Measurements from ENCODE around the gene B4GALT2. TPM values are rescaled to one million over a fixed set of nuclear protein-coding genes. Genes with fewer than 3 reads are reported as not detected.

The B4GALT2 gene
- total RNA-seq, 2 donors from 2014 or later, result 34.8 to 63.9 TPM

DNA sequence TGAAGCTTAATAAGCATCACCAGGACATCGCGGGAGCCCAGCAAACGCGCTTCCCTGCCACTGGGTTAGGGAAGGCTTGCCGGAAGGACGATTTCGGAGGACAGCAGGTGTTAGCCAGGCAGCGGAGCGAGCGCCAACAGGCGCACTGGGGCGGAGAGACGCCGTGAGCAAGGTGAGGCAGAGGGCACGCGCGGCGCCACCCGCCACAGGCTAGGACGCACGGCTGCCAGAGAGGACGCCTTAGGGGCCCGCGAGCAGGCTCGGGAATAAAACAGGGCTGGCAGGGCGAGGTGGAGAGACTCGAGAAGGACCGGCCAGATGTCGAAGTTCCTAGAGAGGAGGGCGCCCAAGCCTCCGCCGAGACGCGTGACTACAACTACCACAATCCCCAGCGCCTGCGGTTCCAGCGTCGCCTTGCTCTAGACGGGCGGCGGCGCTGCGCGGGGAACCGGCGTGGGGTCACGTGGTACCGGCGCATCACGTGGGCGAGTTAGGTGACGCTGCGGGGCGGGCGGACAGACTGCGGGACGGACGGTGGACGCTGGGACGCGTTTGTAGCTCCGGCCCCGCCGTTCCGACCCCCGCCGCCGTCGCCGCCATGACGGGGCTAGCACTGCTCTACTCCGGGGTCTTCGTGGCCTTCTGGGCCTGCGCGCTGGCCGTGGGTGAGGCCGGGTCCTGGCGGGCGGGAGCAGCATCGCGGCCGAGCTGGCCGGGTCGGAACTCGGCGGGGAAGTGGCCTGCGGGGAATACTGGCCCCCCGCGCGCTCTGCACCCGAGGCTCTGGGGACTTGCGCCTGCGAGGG, 4.4 kb upstream of the B4GALT2 start, which contains the start of gene ATP6V0B:
Gene ATP6V0B, plus strand, starts transcription at position 518 of the 806 bp plus-strand sequence. Its CDS starts 81 bp downstream, at position 599.
- Histone ChIP-seq H3K9me3 (no peaks in the 10 kb centered on the region), H3K36me3 (peaks cover 0 to 9% of the 10 kb centered on the region in 2 donors), H3K4me3 (peak within 1 kb of the TSS; percentile 89 to 100), H3K27ac (peak within 1 kb of the TSS; percentile 91 to 97), H3K4me1 (replicated peaks) (peaks cover 30% of the 10 kb centered on the region), H3K27me3 (replicated peaks; ENCODE audit: insufficient read depth) (no peaks in the 10 kb centered on the region)
- intact Hi-C loops (cut with DNase I), result no loop called here
- peak; percentile 97 for DNase-seq (ENCODE audit: low spot score)
- WGBS, result under 1% methylated on average over 28 of the region's 93 CpGs
- TF ChIP-seq POLR2AphosphoS5 (IDR thresholded peaks at IDR 0.05) (peak; percentile 98), POLR2A (IDR thresholded peaks at IDR 0.05) (peak; percentile 91)
- TF ChIP-seq, protein P1, sequence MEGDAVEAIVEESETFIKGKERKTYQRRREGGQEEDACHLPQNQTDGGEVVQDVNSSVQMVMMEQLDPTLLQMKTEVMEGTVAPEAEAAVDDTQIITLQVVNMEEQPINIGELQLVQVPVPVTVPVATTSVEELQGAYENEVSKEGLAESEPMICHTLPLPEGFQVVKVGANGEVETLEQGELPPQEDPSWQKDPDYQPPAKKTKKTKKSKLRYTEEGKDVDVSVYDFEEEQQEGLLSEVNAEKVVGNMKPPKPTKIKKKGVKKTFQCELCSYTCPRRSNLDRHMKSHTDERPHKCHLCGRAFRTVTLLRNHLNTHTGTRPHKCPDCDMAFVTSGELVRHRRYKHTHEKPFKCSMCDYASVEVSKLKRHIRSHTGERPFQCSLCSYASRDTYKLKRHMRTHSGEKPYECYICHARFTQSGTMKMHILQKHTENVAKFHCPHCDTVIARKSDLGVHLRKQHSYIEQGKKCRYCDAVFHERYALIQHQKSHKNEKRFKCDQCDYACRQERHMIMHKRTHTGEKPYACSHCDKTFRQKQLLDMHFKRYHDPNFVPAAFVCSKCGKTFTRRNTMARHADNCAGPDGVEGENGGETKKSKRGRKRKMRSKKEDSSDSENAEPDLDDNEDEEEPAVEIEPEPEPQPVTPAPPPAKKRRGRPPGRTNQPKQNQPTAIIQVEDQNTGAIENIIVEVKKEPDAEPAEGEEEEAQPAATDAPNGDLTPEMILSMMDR (IDR thresholded peaks at IDR 0.05), result peak in 2 of 4 experiments; percentile 44 to 57

- peak overlapping the region; percentile 89 to 100 for H3K4me3 ChIP-seq
- H3K27ac ChIP-seq, result peak overlapping the region; percentile 91 to 97
- H3K36me3 ChIP-seq, result peaks cover 0 to 9% of the 10 kb centered on the region in 2 donors
- H3K9me3 ChIP-seq, result no peaks in the 10 kb centered on the region
- no peaks in the 10 kb centered on the region for H3K27me3 ChIP-seq (replicated peaks; ENCODE audit: insufficient read depth)
- peak; percentile 81 for DNase-seq (ENCODE audit: low spot score)
- 2% methylated on average over 34 of the region's 34 CpGs for WGBS
- intact Hi-C loops (cut with DNase I), result no loop called here
- TF ChIP-seq, protein P1 (IDR thresholded peaks at IDR 0.05), result no peak
- TF ChIP-seq POLR2AphosphoS5 (IDR thresholded peaks at IDR 0.05), result peak; percentile 8
- H3K4me1 ChIP-seq (replicated peaks), result peaks cover 33% of the 10 kb centered on the region
Measured at GRCh38 chr1:43975249-43975961, 3.6 kb upstream of the B4GALT2 start.

DNA sequence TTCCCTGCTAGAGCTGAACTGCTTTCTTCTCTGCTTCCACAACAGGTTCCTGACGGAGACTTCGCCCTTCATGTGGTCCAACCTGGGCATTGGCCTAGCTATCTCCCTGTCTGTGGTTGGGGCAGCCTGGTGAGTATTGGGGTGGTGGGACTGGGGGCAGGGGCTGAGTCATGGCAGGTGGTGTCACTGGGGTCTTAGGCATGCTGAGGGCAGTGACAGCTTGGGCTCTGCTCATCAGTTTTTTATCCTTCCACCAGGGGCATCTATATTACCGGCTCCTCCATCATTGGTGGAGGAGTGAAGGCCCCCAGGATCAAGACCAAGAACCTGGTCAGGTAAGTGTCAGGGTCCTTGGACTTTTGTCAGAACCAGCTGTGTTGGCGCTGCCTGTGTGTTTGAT, 3.0 kb upstream of the B4GALT2 start:
- Histone ChIP-seq H3K27me3 (replicated peaks; ENCODE audit: insufficient read depth) (no peaks in the 10 kb centered on the region), H3K36me3 (peaks cover 0 to 9% of the 10 kb centered on the region in 2 donors), H3K4me1 (replicated peaks) (peaks cover 30% of the 10 kb centered on the region), H3K27ac (peak overlapping the region; percentile 91 to 97), H3K9me3 (no peaks in the 10 kb centered on the region), H3K4me3 (peak overlapping the region; percentile 89 to 100)
- WGBS, result 77% methylated on average over 4 of the region's 4 CpGs
- TF ChIP-seq POLR2A (IDR thresholded peaks at IDR 0.05) (no peak), POLR2AphosphoS5 (IDR thresholded peaks at IDR 0.05) (no peak)
- TF ChIP-seq, protein P1 (IDR thresholded peaks at IDR 0.05), result no peak
- DNase-seq (ENCODE audit: low spot score), result no peak
- intact Hi-C loops (cut with DNase I), result no loop called here

- no peak for DNase-seq (ENCODE audit: low spot score)
- Histone ChIP-seq H3K4me1 (replicated peaks) (peaks cover 30% of the 10 kb centered on the region), H3K27ac (no peak overlapping the region), H3K36me3 (peaks cover 0 to 9% of the 10 kb centered on the region in 2 donors), H3K9me3 (no peaks in the 10 kb centered on the region), H3K4me3 (no peak overlapping the region), H3K27me3 (replicated peaks; ENCODE audit: insufficient read depth) (no peaks in the 10 kb centered on the region)
- TF ChIP-seq, protein P1 (IDR thresholded peaks at IDR 0.05), result no peak
- TF ChIP-seq POLR2AphosphoS5 (IDR thresholded peaks at IDR 0.05) (no peak), POLR2A (IDR thresholded peaks at IDR 0.05) (no peak)
- intact Hi-C loops (cut with DNase I), result no loop called here
- WGBS, result 91% methylated on average over 8 of the region's 8 CpGs
Measured at GRCh38 chr1:43976890-43977289, 2.1 kb upstream of the B4GALT2 start.
